ENCODE data around the gene HMGB2.

Gene HMGB2

DNA sequence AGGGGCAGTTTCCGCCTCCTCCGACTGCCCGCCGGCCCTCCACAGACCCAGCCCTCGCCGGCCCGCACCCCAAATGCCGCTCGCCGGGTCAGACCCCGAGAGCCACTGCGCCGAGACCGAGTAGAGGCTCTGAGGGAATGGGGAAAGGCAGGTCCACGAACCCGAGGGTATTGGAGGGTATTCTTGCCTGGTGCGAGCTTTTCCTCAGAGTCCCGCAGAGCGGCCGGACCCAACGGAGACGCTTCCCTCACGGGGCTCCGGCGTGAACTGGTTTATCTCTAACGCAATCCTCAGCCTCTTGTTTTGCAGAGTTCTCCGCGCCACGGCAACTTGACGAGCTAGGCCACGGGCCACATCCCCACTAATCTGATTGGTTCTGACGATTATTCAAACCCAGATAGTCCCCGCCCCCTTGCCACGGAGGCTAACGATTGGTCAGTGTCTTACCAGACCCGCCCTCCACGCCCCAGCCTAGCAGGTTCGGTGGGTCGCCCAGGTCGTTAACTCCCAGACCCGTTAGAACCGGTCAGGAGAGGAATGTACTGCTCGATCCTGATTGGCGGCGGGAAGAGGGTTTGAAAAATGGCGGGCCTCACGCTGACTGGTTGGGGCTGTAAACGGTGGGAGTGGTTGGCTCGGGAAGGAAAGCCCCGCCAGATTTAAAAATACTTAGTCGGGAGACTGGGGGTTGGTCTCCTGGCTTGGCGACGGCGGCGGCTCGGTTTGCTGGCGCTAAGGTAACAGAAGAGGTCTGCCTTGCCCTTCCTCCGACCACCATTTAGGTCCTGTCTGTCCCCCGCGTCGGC lies at the start of gene HMGB2:
Gene HMGB2 (minus strand): TSS at position 274 of the 806 bp plus-strand sequence. CDS start 709 bp downstream, outside the sequence.
- peak within 1 kb of the TSS; percentile 91 for H3K27ac ChIP-seq
- peak; percentile 100 for DNase-seq (ENCODE audit: low read depth, low spot score)

DNA sequence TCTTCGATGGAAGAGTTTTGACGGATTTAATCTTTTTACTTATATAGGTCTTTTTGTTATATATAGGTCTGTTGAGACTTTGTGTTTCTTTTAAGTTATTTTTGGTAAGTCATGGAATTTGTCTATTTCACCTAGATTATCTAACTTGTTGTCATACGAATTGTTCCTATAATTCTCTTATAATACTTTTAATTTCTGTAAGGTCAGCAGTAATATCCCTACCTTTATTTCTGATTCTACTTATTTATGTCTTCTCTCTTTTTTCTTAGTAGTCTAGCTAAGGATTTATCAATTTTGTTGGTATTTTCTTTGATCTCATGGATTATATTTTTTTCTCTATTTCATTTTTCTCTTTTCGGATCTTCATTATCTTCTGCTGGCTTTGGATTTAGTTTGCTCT lies 48.2 kb upstream of the HMGB2 start:
- H3K27ac ChIP-seq, result no peak overlapping the region
- no peak for DNase-seq (ENCODE audit: low read depth, low spot score)

DNA sequence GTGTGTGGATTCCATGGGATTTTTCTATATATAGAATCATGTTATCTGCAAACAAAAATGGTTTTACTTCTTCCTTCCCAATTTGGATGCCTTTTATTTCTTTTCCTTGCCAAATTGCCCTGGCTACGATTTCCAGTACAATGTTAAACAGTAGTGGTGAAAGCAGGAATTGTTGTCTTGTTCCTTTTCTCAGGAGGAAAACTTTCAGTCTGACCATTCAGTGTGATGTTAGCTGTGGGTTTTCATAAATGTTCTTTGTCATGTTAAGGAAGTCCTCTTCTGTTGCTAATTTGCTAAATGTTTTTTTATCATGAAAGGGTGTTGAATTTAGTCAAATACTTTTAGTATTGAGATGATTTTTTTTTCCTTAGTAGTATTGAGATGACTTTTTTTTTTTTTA lies 47.5 kb upstream of the HMGB2 start:
- no peak for DNase-seq (ENCODE audit: low read depth, low spot score)
- no peak overlapping the region for H3K27ac ChIP-seq

DNA sequence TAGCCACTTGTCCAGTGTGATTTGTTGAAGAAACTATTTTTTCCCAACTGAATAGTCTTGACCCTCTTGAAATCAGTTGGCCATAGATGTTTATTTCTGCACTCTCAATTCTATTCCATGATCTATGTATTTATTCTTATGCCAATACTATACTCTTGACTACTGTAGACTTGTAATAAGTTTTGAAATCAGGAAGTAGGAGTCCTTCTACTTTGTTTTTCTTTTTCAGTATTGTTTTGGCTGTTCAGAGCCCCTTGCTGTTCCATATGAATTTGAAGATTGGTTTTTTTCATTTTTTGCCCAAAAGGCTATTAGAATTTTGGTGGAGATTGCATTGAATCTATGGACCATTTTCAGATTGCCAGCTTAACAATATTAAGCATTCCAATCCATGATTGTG lies 46.8 kb upstream of the HMGB2 start:
- H3K27ac ChIP-seq, result no peak overlapping the region
- no peak for DNase-seq (ENCODE audit: low read depth, low spot score)

DNA sequence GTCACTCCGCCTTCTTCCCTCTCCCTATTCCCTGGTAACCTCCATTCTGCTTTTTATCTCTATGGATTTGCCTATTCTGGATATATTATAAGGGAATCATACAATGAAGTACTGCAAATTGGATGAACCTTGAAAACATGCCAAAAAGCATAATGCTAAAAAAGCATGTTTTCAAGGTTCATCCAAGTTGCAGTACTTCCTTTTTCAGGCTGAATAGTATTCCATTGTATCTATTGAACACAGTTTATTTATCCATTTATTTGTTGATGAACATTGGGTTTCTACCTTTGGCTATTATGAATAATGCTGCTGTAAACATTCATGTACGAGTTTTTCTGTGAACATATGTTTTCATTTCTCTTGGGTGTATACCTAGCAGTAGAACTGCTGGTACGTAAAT lies 45.8 kb upstream of the HMGB2 start:
- no peak overlapping the region for H3K27ac ChIP-seq
- no peak for DNase-seq (ENCODE audit: low read depth, low spot score)

DNA sequence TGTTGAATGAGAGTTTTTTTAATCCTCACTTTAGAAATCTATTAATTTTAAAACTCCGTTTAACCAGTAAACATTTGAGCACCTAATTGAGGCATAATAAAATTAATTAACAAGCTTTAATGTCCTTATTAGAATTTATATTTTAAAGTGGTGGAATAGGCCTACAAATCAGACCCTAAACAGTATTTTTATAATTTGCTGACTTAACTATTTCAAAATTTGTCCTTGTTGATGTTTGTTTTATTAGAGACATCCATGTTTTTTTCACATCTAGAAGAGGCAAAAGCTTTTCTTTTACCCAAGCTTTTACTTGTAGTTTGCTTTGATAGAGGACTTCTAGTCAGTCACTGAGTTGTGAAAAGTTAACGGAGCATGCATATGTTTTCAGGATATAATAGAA lies 40.4 kb upstream of the HMGB2 start:
- no peak overlapping the region for H3K27ac ChIP-seq
- DNase-seq (ENCODE audit: low read depth, low spot score), result no peak

DNA sequence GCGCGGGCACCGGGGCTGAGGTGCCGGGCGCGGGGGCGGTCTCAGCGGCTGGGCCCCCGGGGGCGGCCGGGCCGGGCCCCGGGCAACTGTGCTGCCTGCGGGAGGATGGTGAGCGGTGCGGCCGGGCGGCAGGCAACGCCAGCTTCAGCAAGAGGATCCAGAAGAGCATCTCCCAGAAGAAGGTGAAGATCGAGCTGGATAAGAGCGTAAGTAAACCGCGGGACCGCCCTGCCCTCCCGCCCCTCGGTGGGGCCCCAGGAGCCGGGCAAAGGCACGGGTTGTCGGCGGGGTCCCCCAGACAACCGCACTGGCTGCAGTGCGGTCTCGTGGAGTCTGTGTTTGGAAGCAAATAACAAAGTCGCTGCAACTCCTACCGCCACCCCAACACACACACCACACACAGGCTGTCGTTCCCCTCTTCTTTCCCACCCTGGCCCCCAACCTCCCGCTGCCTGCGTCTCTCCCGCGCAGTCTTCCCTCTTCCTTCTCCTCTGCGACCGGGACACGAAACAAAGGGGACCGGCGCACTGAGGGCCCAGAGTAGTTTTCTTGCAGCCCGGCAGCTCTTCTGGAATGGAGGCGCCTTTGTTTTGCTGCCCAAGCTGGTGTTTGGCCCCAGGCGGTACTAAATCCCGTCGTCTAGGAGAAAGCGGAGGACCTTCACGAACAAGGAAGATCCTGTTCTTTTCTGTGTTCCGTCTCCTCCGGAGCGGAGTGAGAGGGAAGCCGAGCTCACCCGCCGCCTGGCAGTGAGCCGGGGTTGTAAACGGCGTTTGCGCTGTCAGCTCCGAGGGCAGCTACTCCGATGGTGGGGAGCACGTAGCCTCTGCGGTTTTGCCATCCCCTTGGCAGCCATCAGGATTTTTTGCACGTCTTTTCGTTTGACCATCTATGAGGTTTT lies 37.4 kb upstream of the HMGB2 start:
- DNase-seq (ENCODE audit: low read depth, low spot score), result no peak
- peak overlapping the region; percentile 79 for H3K27ac ChIP-seq

DNA sequence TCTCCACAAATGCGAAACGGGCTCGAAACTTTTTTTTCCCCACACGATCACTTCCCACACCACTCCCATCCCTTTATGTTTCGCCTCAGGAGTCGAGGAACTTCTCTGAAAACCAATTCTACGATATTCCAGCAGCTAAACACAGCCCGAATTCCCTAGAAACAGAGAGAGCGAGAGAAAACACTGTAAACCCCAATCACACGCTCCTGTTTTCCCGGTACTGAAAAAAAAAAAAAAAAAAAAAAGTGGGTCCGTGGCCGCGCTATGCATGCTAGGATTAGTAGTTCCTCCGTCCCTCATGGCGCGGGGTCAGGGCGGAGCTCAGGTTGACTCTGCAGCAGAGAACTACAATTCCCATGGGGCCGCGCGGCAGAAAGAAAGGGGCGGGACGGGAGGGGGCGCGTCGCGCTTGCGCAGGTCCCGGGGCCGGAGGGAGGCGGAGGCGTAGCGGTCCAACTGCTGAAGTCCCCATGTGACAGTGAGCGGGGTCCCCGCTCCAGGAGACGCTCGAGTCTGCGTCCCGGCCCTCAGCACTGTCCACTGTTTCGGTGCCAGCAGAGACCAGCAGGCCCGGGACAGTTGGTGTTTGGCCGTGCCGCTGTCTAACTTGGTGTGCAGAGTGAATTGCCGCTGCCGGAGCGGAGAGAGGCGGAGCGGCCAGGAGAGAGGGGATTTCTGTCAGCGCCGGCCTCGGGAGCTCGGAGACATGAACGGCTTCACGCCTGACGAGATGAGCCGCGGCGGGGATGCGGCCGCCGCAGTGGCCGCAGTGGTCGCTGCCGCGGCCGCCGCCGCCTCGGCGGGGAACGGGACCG lies 36.5 kb upstream of the HMGB2 start, which contains the start of gene SAP30:
Gene SAP30 (plus strand): TSS at position 478 of the 815 bp plus-strand sequence. CDS start 229 bp downstream, at position 707.
- DNase-seq (ENCODE audit: low read depth, low spot score), result peak; percentile 88
- peak within 1 kb of the TSS; percentile 79 for H3K27ac ChIP-seq

DNA sequence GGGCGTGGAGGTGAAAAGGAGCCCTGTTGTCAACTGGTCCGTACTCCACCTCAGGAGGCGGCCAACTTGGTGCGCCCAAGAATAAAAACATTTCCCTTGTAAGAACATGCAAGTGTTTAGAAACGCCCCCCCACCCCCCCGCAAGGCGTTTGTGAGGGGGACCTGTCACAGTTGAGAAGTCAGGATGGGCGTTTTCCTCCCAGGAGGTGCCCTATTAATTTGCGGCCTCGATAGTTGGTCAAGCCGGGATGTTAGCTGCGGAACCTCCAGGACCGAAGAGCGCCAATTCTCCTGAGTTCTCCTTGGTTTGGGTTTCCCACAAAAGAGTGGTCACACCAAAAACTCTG lies 35.9 kb upstream of the HMGB2 start:
- peak overlapping the region; percentile 79 for H3K27ac ChIP-seq
- no peak for DNase-seq (ENCODE audit: low read depth, low spot score)

DNA sequence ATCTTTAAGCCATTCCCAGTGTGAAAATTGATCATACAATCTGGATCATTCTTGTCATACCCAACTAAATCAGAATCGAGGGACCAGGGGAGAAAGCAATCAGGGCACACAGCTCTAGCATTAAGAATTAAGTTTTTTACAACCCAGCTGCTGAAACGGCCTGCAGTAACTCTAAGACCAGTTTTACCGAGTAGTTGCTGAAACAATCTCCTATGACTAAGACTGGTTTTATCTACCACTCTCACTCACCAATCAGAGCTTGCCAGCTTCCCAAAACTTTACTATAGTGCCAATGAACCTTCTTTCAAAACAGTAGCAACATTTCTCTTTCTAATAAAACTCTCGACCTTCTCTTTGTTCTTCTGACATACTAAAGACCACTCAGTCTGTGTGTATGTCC lies 33.8 kb upstream of the HMGB2 start:
- DNase-seq (ENCODE audit: low read depth, low spot score), result no peak
- H3K27ac ChIP-seq, result peak overlapping the region; percentile 2

DNA sequence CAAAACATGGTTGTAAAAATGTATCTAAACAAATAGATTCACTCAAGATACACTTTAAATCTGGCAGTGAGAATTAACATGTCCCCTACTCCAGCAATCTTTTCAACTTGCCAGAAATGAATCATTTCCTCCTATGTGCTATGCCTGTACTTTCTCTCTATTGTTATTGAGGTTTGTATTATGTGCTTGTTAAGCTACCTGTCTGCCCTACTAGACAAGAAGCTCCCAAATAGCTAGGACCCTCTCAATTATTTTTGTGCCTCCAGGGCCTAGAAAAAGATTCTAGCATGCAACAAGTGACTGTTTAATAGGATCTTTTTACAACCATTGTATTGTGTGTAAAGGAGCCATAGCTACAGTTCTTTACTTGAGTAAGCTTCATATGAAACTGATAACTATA lies 33.1 kb upstream of the HMGB2 start:
- H3K27ac ChIP-seq, result peak overlapping the region; percentile 2
- no peak for DNase-seq (ENCODE audit: low read depth, low spot score)

DNA sequence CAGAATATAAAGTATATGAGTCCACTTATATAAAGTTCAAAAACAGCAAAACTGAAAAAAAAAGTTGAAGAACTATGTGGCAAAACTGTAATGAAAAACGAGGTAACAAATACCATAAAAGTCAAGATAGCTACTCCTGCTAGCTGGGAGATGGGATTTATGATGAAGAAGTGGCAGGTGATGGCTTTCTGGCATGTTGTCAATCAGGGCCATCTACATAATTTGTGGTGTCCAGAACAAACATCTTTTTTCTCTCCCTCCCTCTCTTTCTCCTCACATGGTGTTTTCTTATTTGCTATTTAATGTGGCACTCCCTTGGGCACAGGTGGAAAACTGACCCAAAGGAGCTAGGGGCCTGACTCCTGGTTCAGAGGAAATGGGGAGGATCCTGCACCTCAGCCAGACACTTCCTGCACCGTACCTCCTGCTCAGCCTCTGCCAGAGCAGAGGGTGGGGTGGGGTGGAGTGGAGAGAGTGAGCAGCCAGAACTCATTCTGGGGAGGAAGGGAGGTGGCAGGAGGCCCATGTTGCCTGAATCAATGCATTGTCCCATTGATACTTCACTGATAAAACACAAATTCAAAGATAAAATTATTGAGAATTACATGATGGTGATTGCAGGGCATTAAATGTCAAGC lies 31.3 kb upstream of the HMGB2 start:
- no peak overlapping the region for H3K27ac ChIP-seq
- DNase-seq (ENCODE audit: low read depth, low spot score), result no peak

DNA sequence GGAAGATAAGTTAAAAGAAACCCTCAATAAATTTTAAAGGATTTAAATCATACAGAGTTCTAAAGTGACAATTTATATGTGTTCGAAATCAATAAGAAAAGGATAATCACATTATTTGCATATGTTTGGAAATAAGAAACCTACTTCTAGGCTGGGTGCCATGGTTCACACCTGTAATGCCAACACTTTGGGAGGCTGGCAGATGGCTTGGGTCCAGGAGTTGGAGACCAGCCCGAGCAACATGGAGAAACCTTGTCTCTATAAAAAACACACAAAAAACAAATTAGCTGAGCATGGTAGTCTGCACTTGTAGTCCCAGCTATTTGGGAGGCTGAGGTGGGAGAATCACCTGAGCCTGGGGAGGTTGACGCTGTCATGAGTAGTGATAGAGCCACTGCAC lies 28.5 kb upstream of the HMGB2 start:
- no peak for DNase-seq (ENCODE audit: low read depth, low spot score)
- no peak overlapping the region for H3K27ac ChIP-seq

DNA sequence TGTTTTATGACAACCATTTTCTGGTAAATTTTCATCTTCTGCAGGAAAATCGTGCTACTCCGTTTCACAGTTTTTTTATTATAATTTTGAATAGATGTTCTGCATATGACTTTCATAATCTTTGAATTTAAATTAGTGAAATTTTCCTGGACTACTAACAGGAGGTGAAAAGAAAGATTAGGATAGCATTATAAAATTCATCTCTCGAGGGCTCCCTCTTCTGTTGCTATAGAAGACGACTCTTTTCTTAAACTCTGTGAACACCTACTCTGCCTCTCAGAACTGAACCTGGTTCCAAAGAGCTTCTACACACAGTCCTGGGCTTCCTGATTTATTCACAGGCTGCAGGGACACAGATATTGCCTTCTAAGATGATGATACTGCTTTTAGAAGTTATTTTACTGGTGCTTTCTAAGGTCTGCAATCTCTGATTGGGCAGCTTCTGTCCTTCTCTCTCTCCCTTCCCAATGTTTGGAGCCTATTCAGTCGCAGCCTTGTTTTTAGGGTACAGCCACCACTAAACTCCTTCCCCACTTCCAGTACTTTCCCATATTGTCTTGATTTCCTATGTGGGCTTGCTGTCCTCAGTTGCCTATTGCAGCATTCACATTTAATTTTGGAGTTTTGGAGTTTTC lies 26.5 kb upstream of the HMGB2 start:
- DNase-seq (ENCODE audit: low read depth, low spot score), result no peak
- no peak overlapping the region for H3K27ac ChIP-seq

DNA sequence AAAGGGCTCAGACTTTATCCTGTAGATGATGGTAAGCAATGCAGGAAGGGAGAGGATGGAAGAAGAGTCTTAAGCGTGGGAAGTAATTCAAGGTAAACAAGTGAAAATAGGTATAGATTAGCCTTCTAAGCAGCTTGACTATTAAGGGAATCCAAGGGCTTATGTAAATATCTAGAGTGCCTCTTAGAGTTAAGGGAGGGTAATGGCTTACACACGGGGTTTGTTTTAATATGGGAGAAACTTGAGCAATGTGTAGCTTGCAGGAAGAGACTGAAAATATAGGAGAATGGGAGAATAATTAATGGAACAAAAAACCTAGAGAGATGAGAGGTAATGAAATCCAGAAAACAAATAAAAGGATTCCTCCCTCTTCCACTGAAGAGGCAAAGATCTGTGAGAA lies 23.8 kb upstream of the HMGB2 start:
- no peak for DNase-seq (ENCODE audit: low read depth, low spot score)
- no peak overlapping the region for H3K27ac ChIP-seq

DNA sequence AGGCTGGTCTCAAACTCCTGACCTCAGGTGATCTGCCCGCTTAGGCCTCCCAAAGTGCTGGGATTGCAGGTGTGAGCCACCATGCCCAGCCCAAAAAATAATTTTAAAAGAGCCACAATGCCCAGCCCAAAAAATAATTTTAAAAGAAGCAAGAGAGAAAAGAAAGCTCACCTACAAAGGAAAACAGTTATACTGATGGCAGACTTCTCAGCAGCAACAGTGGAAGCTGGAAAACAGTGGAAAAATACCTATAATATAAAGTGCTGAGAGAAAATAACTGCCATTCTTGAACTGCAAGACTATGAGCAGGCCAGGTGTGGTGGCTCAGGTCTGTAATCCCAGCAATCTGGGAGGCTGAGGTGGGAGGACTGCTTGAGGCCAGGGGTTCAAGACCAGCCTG lies 13.3 kb upstream of the HMGB2 start:
- no peak overlapping the region for H3K27ac ChIP-seq
- no peak for DNase-seq (ENCODE audit: low read depth, low spot score)

DNA sequence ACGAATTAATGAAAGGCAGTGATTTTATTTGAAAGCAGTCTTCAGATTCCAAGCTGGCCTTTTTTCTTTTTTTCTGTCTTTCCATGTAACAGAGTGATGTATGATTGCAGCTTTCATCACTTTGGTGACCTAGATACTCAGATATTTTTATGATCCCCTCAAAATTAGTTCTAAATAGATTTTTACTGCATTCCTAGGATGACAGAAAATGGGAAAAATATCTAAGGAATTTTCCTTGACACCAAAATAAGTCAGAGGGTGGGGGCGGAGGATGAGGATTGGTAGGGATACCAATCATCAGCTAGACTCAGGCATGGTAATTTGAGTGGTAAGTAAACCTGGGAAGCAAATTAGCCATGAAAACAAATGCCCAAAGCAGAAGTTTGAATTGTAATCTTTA lies 11.9 kb upstream of the HMGB2 start:
- H3K27ac ChIP-seq, result no peak overlapping the region
- DNase-seq (ENCODE audit: low read depth, low spot score), result no peak

DNA sequence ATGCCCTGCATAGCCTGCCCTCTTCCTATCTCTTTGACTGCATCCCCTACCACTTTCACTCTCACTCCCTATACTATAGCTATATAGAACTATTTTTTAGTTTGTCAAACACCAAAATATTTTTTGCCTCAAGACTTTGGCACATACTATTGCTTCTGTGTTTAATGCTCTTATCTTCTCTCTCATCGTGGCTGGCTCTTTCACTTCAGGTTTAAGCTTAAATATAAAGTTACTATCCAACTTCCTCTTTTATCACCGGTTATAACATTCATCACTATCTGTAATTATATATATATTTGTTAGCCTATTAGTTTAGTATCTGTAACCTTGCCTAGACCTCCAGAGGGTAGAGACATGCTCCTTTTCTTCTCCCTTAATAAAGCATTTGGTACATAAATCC lies 11.5 kb upstream of the HMGB2 start:
- DNase-seq (ENCODE audit: low read depth, low spot score), result no peak
- H3K27ac ChIP-seq, result no peak overlapping the region

DNA sequence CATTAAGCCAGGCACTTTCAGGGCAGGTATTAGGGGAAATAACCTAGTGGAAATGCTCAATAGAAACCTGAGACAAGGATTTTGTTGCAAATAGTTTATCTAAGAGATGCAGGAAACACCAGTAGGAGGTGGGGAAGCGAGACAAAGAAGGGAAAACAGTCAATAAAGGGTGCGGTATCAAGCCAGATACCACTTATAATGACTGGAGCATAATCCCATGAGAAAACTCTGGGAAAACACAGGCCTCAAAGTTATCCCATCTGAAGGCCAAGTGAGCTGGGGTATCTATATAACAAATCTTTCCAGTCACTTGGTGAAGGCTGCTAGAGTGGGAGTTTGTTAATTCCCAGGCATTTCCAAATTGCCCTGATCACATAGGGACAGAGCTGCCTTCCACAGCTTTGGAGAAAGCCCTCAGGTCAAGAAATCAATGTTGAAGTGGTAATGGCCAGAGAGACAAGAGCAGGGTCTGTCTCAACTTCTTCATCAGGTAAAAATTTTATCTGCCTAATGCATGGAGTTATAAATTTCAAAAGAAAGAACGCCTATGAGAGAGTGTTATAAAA lies 9.8 kb upstream of the HMGB2 start:
- no peak for DNase-seq (ENCODE audit: low read depth, low spot score)
- no peak overlapping the region for H3K27ac ChIP-seq
